Nephron progenitor cell (in vitro differentiated cells): ENCODE measurements around the gene NLRP3.

Experiments
- DNase-seq: peaks from one replicate; pipeline ENCODE4 v3.0.0; 2021
- H3K27ac Mint-ChIP-seq: 2 replicates; pipeline ENCODE4 v1.8.0; 2021; ENCODE audit warnings: mild to moderate bottlenecking, moderate library complexity, mixed read lengths
- H3K27me3 Mint-ChIP-seq: 2 replicates; pipeline ENCODE4 v1.8.0; 2021; ENCODE audit warnings: mild to moderate bottlenecking, low read depth, mixed read lengths; ENCODE audit not compliant: poor library complexity
- H3K36me3 Mint-ChIP-seq: 2 replicates; pipeline ENCODE4 v1.8.0; 2021; ENCODE audit warnings: low read depth, mixed read lengths
- H3K4me1 Mint-ChIP-seq: 2 replicates; pipeline ENCODE4 v1.8.0; 2021; ENCODE audit warnings: mixed read lengths
- H3K4me3 Mint-ChIP-seq: 2 replicates; pipeline ENCODE4 v1.8.0; 2021; ENCODE audit warnings: mild to moderate bottlenecking, moderate library complexity, mixed read lengths
- H3K9me3 Mint-ChIP-seq: 2 replicates; pipeline ENCODE4 v1.8.0; 2021; ENCODE audit warnings: mild to moderate bottlenecking, moderate library complexity, mixed read lengths
- TF ChIP-seq, protein P1 (sequence below): fragments of 200-600 bp; sonication (generic); IDR thresholded peaks from 2 replicates; pipeline ENCODE4 v1.5.0; 2021; ENCODE audit warnings: antibody characterized with exemption

The NLRP3 gene

DNA sequence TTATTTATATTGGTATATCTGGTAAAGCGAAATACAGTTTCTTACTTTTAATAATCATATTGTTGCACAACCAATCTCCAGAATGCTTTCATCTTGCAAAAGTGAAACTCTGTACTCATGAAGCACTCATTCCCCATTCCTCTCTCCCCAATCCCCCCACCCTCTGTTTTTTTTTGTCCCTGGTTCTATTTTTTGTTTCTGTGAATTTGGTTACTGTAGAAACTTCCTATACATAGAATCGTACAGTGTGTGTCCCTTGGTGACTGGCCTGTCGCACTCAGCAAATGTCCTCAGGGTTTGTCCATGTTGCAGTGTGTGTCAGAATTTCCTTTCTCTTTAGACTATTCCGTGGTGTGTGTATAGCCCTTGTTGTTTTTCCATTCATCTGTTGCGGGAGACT lies 7.9 kb upstream of the NLRP3 start:
- Mint-ChIP-seq H3K27ac (no peak overlapping the region), H3K36me3 (no peaks in the 10 kb centered on the region), H3K27me3 (no peaks in the 10 kb centered on the region), H3K9me3 (no peaks in the 10 kb centered on the region), H3K4me1 (no peaks in the 10 kb centered on the region), H3K4me3 (no peak overlapping the region)
- TF ChIP-seq, protein P1, sequence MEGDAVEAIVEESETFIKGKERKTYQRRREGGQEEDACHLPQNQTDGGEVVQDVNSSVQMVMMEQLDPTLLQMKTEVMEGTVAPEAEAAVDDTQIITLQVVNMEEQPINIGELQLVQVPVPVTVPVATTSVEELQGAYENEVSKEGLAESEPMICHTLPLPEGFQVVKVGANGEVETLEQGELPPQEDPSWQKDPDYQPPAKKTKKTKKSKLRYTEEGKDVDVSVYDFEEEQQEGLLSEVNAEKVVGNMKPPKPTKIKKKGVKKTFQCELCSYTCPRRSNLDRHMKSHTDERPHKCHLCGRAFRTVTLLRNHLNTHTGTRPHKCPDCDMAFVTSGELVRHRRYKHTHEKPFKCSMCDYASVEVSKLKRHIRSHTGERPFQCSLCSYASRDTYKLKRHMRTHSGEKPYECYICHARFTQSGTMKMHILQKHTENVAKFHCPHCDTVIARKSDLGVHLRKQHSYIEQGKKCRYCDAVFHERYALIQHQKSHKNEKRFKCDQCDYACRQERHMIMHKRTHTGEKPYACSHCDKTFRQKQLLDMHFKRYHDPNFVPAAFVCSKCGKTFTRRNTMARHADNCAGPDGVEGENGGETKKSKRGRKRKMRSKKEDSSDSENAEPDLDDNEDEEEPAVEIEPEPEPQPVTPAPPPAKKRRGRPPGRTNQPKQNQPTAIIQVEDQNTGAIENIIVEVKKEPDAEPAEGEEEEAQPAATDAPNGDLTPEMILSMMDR: no peak
- no peak for DNase-seq

DNA sequence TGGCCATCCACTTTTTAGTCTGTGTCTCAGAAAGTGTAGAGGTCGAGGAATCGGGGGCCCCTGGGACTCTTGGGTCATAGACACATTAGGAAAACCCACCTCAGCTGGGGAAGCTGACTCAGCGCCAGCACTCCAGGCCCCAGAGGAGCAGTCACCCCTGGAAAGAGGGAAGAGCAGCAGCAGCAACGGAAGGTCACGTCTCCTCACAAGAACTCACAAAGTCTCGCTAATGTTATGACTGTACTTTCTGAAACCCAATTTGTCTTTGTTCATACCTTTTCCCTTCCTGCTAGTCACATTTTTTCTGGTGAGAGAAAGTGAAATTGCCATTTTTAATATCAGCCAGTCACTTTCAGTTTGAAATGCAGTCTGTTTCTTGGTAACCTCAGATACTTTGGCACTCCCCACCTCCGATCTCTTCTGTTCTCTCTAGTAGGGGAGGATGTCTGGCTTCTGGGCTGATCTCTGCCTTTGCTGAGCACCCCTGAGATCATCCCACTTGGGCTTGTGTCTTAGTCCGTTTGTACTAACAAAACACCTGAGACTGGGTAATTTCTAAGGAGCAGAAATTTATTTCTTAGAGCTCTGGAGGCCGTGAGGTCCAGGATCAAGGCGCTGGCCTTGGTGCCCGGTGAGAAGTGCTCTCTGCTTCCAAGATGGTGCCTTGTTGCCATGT lies 6.0 kb upstream of the NLRP3 start:
- DNase-seq: no peak
- peaks cover 7% of the 10 kb centered on the region for H3K27me3 Mint-ChIP-seq
- H3K36me3 Mint-ChIP-seq: no peaks in the 10 kb centered on the region
- no peak overlapping the region for H3K27ac Mint-ChIP-seq
- TF ChIP-seq, protein P1: no peak
- no peaks in the 10 kb centered on the region for H3K4me1 Mint-ChIP-seq
- no peaks in the 10 kb centered on the region for H3K9me3 Mint-ChIP-seq
- no peak overlapping the region for H3K4me3 Mint-ChIP-seq

DNA sequence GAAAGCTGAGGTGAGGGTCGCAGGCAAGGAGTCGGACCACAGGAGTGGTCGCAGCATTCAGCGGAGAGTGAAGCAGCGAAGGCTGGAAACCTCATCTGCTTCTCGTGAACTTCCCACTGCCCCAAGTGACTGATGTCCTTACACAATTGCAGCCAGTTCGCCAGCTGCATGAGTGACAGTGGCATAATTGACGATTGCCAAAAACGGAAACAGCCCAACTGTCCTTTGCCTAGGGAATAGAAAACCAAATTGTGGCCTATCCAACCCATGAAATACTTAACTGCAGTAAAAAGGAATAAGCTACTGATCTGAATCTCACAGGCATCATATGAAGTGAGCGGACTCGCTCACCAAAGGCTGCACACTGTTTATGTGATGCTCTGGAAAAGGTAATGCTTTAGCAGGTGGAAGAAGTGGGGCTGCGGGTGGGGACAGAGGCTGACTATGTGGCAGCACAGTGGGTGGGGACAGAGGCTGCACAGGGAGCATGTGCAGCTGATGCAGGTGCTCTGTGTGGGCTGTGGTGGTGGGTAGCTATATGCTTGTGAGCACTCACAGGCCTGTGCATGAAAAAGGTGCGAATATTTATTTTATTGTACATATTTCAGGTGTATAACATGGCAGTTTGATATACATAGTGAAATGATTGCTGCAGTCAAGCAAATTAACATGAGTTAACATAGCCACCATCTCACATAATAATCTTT lies 4.2 kb upstream of the NLRP3 start:
- H3K27ac Mint-ChIP-seq: no peak overlapping the region
- no peaks in the 10 kb centered on the region for H3K36me3 Mint-ChIP-seq
- H3K4me1 Mint-ChIP-seq: no peaks in the 10 kb centered on the region
- DNase-seq: no peak
- peaks cover 14% of the 10 kb centered on the region for H3K27me3 Mint-ChIP-seq
- no peak overlapping the region for H3K4me3 Mint-ChIP-seq
- no peaks in the 10 kb centered on the region for H3K9me3 Mint-ChIP-seq
- TF ChIP-seq, protein P1: no peak

DNA sequence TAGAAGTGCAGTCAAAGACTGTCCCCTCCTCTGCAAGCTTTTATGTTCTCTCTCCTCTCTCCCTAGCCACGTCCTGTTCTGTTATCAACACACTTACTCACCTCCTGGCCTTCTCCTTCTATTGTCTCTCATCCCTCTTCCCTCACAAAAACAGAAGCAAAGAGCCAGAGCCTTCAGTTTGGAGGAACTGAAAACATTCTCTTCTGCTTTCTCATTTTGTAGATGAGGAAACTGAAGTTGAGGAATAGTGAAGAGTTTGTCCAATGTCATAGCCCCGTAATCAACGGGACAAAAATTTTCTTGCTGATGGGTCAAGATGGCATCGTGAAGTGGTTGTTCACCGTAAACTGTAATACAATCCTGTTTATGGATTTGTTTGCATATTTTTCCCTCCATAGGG lies 1.9 kb downstream of the NLRP3 start:
- H3K9me3 Mint-ChIP-seq: no peaks in the 10 kb centered on the region
- H3K27me3 Mint-ChIP-seq: peaks cover 22% of the 10 kb centered on the region
- H3K4me1 Mint-ChIP-seq: no peaks in the 10 kb centered on the region
- no peaks in the 10 kb centered on the region for H3K36me3 Mint-ChIP-seq
- TF ChIP-seq, protein P1: no peak
- no peak overlapping the region for H3K4me3 Mint-ChIP-seq
- H3K27ac Mint-ChIP-seq: no peak overlapping the region
- DNase-seq: no peak

DNA sequence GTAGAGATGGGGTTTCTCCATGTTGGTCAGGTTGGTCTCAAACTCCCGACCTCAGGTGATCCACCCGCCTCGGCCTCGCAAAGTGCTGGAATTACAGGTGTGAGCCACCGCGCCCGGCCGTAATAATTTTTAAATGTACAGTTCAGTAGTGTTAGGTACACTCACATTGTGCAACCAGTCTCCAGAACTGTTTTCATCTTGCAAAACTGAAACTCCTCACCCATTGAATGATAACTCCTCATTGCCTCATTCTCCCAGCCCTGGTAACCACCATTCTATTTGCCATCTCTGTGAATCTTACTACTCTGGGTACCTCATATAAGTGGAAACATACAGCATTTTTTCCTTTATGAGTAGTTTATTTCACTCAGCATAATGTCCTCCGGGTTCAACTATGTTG lies 3.4 kb downstream of the NLRP3 start:
- Mint-ChIP-seq H3K36me3 (peaks cover 5% of the 10 kb centered on the region), H3K4me1 (no peaks in the 10 kb centered on the region), H3K9me3 (no peaks in the 10 kb centered on the region), H3K27me3 (peaks cover 19% of the 10 kb centered on the region), H3K27ac (no peak overlapping the region), H3K4me3 (no peak overlapping the region)
- no peak for DNase-seq
- TF ChIP-seq, protein P1: no peak

DNA sequence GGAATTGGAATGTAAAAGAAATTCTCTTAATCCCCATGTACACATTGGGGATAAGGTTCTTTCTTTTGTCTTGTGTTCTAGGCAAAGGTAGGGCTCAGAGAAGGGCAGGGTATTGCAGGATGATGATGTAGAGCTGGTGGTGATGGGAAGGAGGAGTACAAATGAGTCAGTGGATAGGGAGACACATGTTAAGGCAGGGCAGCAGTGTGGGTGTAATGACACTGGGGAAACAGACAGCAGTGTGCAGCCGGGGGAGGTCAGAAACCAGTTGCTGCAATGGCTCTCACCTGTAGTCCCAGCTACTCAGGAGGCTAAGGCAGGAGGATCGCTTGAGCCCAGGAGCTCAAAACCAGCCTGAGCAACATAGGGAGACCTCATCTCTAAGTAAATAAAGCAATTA lies 5.1 kb downstream of the NLRP3 start:
- Mint-ChIP-seq H3K4me3 (no peak overlapping the region), H3K27me3 (peaks cover 25% of the 10 kb centered on the region), H3K27ac (no peak overlapping the region), H3K36me3 (peaks cover 5% of the 10 kb centered on the region), H3K4me1 (no peaks in the 10 kb centered on the region), H3K9me3 (no peaks in the 10 kb centered on the region)
- DNase-seq: no peak
- TF ChIP-seq, protein P1: no peak
